HG03457 (cell line): Measurements from ENCODE around the gene FAM241B.

Experiments used
- ATAC-seq: cut with Tn5 transposase; IDR thresholded peaks from one replicate; pipeline ENCODE4 v1.9.1; 2021; ENCODE audit warnings: moderate number of reproducible peaks; ENCODE audit not compliant: unreplicated experiment

FAM241B gene

DNA sequence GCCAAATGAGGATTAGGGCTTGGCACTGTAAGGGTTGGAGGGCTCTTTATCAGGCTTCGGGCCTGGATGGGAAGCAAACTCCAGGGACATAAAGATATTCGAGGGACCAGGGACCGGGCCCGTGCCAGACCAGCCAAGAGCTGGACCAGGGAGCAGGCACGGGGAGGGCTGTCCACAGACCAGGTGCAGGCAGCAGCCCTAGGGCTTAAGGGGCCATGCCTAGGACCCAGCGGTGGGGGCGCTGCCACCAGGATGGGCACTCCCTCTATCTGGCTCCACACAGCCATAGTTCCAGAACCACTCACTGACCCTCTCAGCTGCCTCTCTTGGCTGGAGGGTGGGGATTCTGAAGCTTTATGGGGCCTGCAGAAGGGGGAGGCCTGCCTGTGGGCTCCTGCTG lies 32.9 kb downstream of the FAM241B start:
- no peak for ATAC-seq

DNA sequence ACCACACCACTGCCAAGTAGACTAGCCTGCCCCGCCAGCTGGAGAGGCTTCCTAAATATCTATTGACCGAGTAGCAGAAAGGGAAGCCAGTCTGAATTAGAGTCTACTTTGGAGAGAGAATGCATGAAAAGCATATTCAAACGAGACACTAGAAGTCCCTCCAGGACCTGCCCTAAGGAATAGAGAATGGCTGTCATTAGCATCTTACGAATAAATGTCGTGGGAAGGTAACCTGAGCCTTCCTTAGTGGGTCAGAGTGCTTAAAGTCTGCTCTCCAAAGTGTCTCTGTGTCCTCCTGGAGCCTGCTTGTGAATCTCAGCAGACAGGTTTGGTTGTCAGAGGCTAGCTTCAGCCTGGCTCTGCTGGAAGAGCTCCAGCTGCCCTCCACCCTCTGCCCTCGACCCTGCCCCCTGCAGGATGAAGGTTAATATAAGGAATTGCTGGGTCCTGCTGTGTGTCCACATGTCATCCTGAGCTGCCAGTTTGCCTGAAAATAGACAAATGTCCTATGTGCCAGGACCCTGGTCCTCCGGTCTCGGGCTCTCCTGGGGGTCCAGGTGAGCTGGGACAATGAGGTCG lies 33.4 kb downstream of the FAM241B start:
- no peak for ATAC-seq

DNA sequence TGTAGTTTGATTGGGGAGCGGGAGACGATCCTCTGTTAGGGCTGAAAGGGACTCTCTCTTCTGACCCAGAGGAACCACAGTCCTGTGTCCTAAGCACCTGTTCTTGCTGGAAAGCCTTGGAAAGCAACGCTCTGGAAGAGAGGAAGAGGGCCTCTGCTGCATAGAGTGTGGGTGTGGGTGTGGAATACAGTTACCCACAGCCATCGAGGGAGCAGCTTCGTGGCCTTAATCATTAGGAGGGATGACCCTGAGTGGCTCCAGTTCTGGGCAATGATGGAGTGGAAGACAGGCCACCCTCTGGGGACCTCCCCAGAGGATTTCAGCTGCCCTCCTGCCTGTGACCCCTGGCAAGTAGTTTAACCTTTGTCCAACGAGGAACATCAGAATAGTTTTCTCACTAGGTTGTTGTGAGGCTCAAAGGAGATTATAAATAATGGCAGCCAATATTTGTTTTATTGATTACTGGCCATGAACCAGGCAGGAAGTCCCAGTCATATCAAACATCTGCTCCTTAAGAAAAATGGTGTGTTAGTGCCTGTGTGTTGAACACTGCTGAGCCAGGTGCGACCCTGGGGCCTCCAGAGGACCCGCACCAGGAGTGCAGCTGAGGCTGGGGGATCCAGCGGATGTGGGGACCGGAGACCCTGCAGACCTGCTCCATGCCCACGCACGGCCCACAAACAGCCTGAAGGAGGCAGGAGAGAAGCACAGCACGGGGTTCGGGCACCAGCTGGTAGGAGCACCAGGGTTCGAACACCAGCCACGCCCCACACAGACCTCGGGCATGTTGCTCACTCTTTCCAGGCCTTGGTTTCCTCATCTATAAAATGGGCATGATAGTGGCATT lies 35.6 kb downstream of the FAM241B start:
- no peak for ATAC-seq

DNA sequence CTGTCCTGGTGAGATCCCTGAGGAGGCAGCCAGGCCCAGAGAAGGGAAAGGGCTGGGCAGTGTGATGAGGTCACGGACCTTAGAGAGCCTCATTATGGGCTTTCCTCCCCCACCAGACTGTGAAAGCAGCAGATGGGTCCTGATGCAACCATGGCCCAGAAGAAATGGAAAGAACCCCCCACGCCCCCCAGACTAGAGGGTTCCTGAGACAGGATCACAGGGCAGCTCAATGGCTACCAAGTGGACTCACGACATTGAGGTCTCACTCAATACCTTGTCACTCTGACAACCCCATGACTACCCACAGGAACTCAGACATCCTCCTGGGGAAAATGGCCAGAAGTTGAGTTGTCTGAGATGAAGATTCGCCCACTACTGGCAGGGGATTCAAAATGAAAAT lies 36.7 kb downstream of the FAM241B start:
- ATAC-seq = no peak

DNA sequence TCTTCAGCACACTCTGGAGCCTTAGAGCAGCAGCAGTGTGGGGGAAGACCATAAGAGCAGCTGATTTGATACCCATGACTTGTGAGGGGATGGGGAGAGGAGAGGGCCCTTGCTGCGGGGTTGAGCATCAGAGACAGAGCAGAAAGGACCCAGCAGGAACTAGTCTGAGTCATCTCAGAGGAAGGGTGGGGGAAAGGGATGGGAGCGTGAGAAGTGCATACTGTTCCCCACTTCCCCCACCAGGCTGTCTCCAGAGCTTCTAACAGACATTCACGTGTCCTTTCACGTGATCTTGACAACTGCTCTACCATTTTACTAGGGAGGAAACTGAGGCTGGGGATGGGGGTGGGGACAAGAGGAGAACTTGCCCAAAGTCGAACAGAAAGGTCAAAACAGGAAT lies 38.7 kb downstream of the FAM241B start:
- ATAC-seq = no peak

DNA sequence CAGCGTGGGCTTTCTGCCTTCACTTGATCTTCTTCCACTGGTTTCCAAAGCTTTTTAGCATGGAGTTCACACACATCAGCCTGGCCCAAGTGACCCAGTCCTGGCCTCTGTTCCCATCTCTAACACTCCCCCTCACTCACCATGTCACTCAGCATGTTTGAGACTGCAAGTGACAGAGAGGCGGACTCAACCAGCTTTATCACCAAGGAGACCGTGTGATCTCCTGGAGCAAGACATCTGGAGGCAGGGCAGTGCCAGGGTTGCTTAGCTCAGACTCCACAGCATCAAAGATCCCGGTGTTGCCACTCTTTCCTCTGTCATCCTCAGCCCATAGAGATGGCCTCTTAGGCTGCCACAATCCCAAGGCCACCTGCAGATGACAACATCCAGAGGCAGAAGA lies 39.4 kb downstream of the FAM241B start:
- no peak for ATAC-seq

DNA sequence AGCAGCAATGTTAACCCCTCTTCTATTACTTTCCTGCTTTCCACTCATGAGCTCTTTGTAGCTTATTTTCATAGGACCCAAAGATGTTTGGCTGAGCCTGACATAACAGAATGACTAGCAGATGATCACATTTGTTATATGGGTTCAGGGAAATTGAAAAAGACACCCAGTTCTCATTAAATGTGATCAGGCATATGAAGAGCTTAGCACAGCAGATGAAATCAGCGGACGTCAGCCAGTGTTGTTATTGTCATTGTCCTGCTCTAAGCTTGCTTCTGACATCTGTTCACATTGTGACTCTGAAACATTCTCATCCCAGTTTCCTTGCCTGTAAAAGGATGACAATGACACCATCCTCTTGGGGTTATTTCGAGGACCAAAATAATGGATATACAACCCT lies 43.5 kb downstream of the FAM241B start:
- no peak for ATAC-seq

DNA sequence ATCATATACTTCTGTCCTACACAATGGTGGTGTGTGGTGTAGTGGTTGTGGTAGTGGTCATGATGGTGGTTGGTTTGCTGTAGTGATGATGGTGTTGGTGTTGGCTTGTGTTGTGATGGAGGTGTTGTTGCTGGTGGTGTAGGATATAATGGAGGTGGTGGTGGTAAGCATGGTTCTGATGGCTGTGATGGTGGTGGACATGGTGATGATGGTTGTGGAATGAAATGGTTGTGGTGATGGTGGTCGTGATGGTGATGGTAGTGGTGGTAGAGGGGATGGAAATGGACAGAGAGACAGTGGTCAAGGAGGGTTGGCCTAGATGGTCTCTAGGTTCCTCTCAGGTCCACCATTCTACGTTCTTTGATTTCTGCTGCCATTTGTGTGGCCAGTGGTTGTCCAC lies 44.7 kb downstream of the FAM241B start:
- ATAC-seq = no peak

DNA sequence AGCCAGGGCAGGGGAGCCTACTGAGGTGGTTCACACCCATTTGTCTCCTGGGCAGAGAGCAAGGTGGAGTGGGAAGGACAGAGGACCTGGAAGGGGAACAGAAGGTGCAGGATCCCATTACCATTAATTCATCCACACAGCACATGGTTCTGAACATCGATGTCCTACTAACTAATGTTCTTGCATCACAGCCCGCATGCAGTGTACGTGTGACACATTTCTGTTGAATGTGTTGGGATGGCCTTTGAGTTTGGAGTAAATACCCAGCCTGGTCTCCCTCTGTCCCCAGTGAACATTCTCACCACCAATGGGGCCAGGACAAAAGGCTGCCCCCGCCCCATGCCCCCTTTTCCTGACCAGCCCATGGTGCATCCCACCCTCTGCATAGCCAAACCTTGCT lies 46.3 kb downstream of the FAM241B start:
- no peak for ATAC-seq

DNA sequence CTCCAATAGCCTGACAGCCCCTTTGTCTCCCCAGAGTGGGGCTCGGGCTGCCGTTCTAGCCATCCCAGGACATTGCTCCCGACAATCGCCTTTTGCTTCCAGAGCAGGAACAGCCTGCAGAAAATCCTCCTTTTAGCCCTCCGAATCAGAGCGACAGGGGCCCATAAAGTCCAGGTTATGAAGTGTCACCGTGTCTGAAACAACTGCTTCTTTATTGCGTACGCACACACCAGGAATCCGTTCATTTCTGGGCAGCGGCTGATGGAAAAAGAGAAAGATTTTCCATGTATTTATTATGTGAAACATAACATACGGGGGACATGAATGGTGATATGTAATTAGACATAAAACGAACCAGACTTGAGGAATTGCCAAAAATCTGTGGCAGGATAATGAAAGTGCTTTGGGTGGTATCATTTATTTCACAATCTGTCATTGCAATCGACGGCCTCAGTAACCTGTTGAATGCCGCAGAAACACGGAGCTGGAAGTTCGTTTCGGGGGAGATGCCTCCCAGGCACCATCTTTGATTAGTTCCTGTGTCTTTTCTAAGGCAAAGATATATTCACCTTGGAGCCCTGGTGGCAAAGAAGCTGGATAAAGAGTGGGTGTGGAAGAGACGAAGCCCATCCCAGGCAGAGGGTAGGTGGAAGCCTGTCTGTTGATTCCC lies 48.1 kb downstream of the FAM241B start:
- ATAC-seq = no peak

DNA sequence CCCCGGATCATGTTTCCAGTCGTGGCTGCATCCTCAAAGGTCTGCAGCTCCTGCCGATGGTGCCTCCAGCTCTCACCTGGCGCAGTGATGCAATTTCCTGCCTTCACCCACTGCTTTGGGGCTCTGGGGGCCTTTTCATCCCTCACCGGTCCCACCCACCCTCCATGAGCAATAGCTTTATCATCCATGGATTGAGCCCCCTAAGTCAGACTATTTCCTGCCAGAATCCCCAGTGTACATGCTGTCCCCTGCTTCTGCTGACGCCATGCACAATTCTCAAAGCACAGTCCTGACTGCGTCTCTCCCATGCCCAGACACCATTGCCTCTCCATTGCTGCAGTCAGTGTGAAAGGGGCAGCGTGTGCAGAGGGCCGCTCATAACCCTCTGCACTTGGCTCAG lies 49.7 kb downstream of the FAM241B start:
- ATAC-seq = no peak

DNA sequence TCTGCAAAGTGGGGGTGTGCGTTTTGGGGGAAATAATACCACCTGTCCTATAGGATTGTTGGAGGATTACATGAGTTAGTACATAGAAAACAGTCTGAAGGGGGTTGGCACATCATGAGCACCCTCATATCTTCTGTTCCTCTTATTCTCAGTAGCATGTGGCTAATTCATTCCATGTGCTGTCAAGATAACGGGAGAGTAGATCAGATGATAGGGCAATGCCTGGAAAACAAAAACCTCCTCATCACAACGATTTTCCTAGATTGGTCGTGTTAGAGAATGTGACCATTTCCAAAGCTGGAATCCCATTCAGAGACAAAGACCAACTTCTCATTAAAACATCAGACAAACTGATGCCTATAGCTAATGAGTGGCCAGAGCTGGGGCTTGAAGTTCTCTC lies 50.6 kb downstream of the FAM241B start:
- no peak for ATAC-seq

DNA sequence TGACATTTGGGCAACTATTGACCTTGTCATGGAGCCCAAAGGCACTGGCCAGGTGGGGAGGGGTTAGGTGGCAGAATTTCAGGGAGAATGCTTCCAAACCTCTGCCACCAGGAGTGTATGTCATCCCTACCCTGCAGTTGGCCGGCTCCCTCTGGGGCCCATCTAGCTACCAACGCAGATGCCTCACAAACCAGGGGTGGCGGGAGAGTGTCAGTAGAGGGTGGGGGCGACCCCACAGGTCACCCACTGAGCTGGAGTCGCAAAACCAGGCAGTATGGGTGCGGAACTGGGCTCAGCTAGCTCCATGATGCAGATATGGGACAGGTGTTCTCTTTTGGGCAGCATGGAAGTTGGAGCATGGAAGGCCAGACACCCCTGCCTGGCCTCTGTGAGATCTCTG lies 51.4 kb downstream of the FAM241B start:
- no peak for ATAC-seq

DNA sequence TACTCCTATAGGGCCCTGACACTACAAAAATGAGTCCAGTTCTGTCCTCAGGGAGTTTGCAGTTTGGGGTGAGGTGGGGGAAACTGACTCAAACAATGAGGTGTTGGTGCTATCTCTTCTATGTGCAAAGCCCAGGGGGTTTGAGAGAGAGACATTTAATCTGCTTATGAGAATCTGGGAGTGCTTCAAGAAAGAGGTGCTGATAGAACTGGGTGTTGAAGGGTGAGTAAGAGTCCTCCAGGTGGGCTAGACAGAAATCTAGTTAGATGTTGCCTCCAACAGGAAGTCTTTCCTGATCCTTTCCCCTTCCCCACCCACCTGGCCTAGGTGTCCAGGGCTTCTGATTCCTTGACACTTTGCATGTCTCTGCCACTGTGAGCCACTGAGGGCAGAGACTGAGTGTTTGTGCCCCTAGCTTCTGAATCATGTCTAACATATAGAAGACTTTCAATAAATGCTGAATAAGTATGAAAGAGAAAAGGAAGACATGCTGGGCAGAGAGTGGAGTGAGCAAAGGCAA lies 53.0 kb downstream of the FAM241B start:
- ATAC-seq = no peak
